ENCODE measurements around the gene OR10A2.

OR10A2 gene

GRCh38 chr11:6862961-6863360 is at the start of gene OR10A2:
TSS of gene OR10A2 (plus strand) at chr11:6863057. CDS start at chr11:6869755, 6,698 bp downstream.
- no peak within 1 kb of the TSS for H3K9ac ChIP-seq
- no peaks in the 10 kb centered on the region for H3K4me1 ChIP-seq

DNA sequence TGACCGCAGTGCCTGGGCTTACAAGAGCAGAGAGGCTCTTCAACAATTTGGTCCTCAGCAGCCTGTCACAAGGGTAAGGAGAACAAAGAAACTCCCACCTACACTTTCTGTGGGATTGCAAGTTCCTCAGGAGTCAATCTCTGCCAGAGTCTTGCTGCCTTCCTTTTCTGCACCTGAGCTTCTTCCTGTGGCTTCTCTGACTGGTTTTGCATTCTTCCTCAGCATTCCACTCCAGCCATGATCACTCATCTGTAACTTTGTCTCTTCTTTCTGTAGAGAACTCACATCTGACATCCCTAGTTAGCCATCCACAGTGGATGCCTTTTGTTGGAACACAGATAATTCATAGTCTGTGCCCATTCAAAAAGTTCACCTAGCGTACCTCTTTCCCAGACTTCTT is 49.2 kb upstream of the OR10A2 start:
- Histone ChIP-seq H3K27me3 (ENCODE audit: control insufficient read depth, insufficient read depth, low read length) (no peaks in the 10 kb centered on the region), H3K27ac (no peak overlapping the region), H3K4me1 (no peaks in the 10 kb centered on the region), H3K79me2 (no peaks in the 10 kb centered on the region), H3K9ac (no peak overlapping the region), H3K36me3 (ENCODE audit: control insufficient read depth, insufficient read depth, low read length) (no peaks in the 10 kb centered on the region), H3K4me2 (ENCODE audit: low read length) (no peak overlapping the region), H2AFZ (no peak overlapping the region), H3K4me3 (ENCODE audit: low read depth, low read length) (no peak overlapping the region), H3K9me3 (ENCODE audit: control insufficient read depth, low read length) (no peaks in the 10 kb centered on the region)
- TF ChIP-seq, protein P1, sequence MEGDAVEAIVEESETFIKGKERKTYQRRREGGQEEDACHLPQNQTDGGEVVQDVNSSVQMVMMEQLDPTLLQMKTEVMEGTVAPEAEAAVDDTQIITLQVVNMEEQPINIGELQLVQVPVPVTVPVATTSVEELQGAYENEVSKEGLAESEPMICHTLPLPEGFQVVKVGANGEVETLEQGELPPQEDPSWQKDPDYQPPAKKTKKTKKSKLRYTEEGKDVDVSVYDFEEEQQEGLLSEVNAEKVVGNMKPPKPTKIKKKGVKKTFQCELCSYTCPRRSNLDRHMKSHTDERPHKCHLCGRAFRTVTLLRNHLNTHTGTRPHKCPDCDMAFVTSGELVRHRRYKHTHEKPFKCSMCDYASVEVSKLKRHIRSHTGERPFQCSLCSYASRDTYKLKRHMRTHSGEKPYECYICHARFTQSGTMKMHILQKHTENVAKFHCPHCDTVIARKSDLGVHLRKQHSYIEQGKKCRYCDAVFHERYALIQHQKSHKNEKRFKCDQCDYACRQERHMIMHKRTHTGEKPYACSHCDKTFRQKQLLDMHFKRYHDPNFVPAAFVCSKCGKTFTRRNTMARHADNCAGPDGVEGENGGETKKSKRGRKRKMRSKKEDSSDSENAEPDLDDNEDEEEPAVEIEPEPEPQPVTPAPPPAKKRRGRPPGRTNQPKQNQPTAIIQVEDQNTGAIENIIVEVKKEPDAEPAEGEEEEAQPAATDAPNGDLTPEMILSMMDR (IDR thresholded peaks at IDR 0.05) = no peak

More at GRCh38 chr11:6862961-6863360, at the start of gene OR10A2:
- TF ChIP-seq, protein P1 (IDR thresholded peaks at IDR 0.05) = no peak
- no peak within 1 kb of the TSS for H3K4me3 ChIP-seq (ENCODE audit: low read depth, low read length)
- no peak within 1 kb of the TSS for H2AFZ ChIP-seq
- no peak within 1 kb of the TSS for H3K27ac ChIP-seq
- no peaks in the 10 kb centered on the region for H3K79me2 ChIP-seq
- H3K9me3 ChIP-seq (ENCODE audit: control insufficient read depth, low read length) = no peaks in the 10 kb centered on the region
- H3K4me2 ChIP-seq (ENCODE audit: low read length) = no peak within 1 kb of the TSS
- H3K36me3 ChIP-seq (ENCODE audit: control insufficient read depth, insufficient read depth, low read length) = no peaks in the 10 kb centered on the region
- H3K27me3 ChIP-seq (ENCODE audit: control insufficient read depth, insufficient read depth, low read length) = no peaks in the 10 kb centered on the region

DNA sequence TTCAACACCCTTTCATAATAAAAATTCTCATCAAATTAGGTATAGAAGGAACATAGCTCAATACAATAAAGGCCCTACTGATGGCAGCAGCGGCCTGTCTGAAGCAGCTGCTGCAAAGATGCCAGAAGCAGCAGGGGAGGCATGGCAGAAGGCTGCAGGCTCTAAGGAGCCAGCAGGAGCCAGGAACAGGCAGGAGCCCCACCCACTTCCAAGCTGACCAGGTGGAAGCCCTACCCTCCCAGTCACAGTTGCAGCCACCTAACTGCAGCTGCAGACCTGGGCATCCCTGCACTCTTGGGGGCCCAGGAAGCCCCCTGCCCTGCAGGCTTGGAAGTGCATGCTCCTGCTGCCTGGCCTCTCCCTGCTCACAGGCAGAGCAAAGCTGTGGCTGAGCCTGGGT is 45.2 kb upstream of the OR10A2 start:
- no peaks in the 10 kb centered on the region for H3K79me2 ChIP-seq
- TF ChIP-seq, protein P1 (IDR thresholded peaks at IDR 0.05) = no peak
- H3K4me2 ChIP-seq (ENCODE audit: low read length) = no peak overlapping the region
- no peak overlapping the region for H3K4me3 ChIP-seq (ENCODE audit: low read depth, low read length)
- H2AFZ ChIP-seq = no peak overlapping the region
- no peaks in the 10 kb centered on the region for H3K4me1 ChIP-seq
- no peaks in the 10 kb centered on the region for H3K27me3 ChIP-seq (ENCODE audit: control insufficient read depth, insufficient read depth, low read length)
- no peak overlapping the region for H3K27ac ChIP-seq
- no peaks in the 10 kb centered on the region for H3K36me3 ChIP-seq (ENCODE audit: control insufficient read depth, insufficient read depth, low read length)
- H3K9ac ChIP-seq = no peak overlapping the region
- no peaks in the 10 kb centered on the region for H3K9me3 ChIP-seq (ENCODE audit: control insufficient read depth, low read length)

GRCh38 chr11:6818967-6819366 is 43.9 kb upstream of the OR10A2 start:
- H3K79me2 ChIP-seq = no peaks in the 10 kb centered on the region
- no peaks in the 10 kb centered on the region for H3K9me3 ChIP-seq (ENCODE audit: control insufficient read depth, low read length)
- H3K4me1 ChIP-seq = no peaks in the 10 kb centered on the region
- TF ChIP-seq, protein P1 (IDR thresholded peaks at IDR 0.05) = no peak
- no peak overlapping the region for H2AFZ ChIP-seq
- no peaks in the 10 kb centered on the region for H3K27me3 ChIP-seq (ENCODE audit: control insufficient read depth, insufficient read depth, low read length)
- no peak overlapping the region for H3K27ac ChIP-seq
- H3K4me3 ChIP-seq (ENCODE audit: low read depth, low read length) = no peak overlapping the region
- no peaks in the 10 kb centered on the region for H3K36me3 ChIP-seq (ENCODE audit: control insufficient read depth, insufficient read depth, low read length)
- no peak overlapping the region for H3K4me2 ChIP-seq (ENCODE audit: low read length)
- H3K9ac ChIP-seq = no peak overlapping the region

GRCh38 chr11:6824136-6824823 is 38.6 kb upstream of the OR10A2 start:
- no peak overlapping the region for H3K4me2 ChIP-seq (ENCODE audit: low read length)
- TF ChIP-seq, protein P1 (IDR thresholded peaks at IDR 0.05) = no peak
- H3K36me3 ChIP-seq (ENCODE audit: control insufficient read depth, insufficient read depth, low read length) = no peaks in the 10 kb centered on the region
- H2AFZ ChIP-seq = no peak overlapping the region
- no peaks in the 10 kb centered on the region for H3K9me3 ChIP-seq (ENCODE audit: control insufficient read depth, low read length)
- no peaks in the 10 kb centered on the region for H3K4me1 ChIP-seq
- H3K4me3 ChIP-seq (ENCODE audit: low read depth, low read length) = no peak overlapping the region
- H3K79me2 ChIP-seq = no peaks in the 10 kb centered on the region
- H3K27ac ChIP-seq = no peak overlapping the region
- H3K27me3 ChIP-seq (ENCODE audit: control insufficient read depth, insufficient read depth, low read length) = no peaks in the 10 kb centered on the region
- no peak overlapping the region for H3K9ac ChIP-seq

Measured in parathyroid adenoma (tissue), 2 donors.